AG04450 (cell line): ENCODE measurements around the gene ZNF143. TPM values are rescaled to one million over a fixed set of nuclear protein-coding genes. Genes with fewer than 3 reads are reported as not detected.

Experiments used
- CTCF ChIA-PET: fragments of 300-600, 350-600 bp; formaldehyde crosslinking; extraction: SDS; loops from one replicate; lab custom pipeline; 2022; ENCODE audit warnings: antibody characterized with exemption, inconsistent platforms; lab: Charles Lee
- POLR2A ChIA-PET: fragments of 350-600 bp; formaldehyde crosslinking; extraction: SDS; loops from one replicate; lab custom pipeline; 2021; ENCODE audit warnings: antibody characterized with exemption, inconsistent platforms; lab: Yijun Ruan, JAX
- DNase-seq: peaks from one replicate; pipeline ENCODE4 v3.0.0-alpha.2; 2011; ENCODE audit warnings: low read depth, low spot score
- H3K27ac ChIP-seq: one replicate; pipeline ENCODE4 v1.5.1; 2012; ENCODE audit warnings: low read depth, low read length, control low read depth
- H3K27me3 ChIP-seq: one replicate; pipeline ENCODE4 v1.6.0; 2012; ENCODE audit warnings: low read length; ENCODE audit not compliant: control insufficient read depth, insufficient read depth
- H3K4me3 ChIP-seq: 2 replicates; pipeline ENCODE4 v1.5.1; 2011; ENCODE audit warnings: mild to moderate bottlenecking, low read depth, low read length, control low read depth
- H3K9me3 ChIP-seq: 2 replicates; pipeline ENCODE4 v1.5.1; 2012; ENCODE audit warnings: low read length; ENCODE audit not compliant: control insufficient read depth, insufficient read depth
- CTCF ChIP-seq: IDR thresholded peaks from 2 replicates; pipeline ENCODE4 v1.5.1; 2011; ENCODE audit warnings: low read depth, low read length, control low read depth, inconsistent platforms
- polyA plus RNA-seq: library from polyadenylated mRNA; depleted of rRNA; stranded (reverse); fragments of >200 nt; gene quantifications from 2 replicates; pipeline ENCODE4 v1.2.3, GENCODE V29; 2011

ZNF143 gene
- polyA plus RNA-seq, 1 experiment, result 29.4 TPM

- POLR2A ChIA-PET, result interaction anchor here (0.7 kb wide), 1 partner anchor 68 kb away, joined by 3 read pairs; the partner anchor contains the start of gene ZNF143
- Histone ChIP-seq H3K9me3 (no peaks in the 10 kb centered on the region), H3K4me3 (no peak overlapping the region), H3K27ac (no peak overlapping the region), H3K27me3 (no peaks in the 10 kb centered on the region)
- DNase-seq, result no peak
- CTCF ChIA-PET, result interaction anchor here (1.0 kb wide), 1 partner anchor 22 kb away, joined by 3 read pairs; no protein-coding TSS in a partner anchor
- no peak for TF ChIP-seq CTCF
These were observed 67.9 kb downstream of the ZNF143 start for GRCh38 chr11:9528573-9529333.

- no peak for DNase-seq
- no peak for TF ChIP-seq CTCF
- H3K27ac ChIP-seq, result no peak overlapping the region
- H3K9me3 ChIP-seq, result no peaks in the 10 kb centered on the region
- no peaks in the 10 kb centered on the region for H3K27me3 ChIP-seq
- POLR2A ChIA-PET, result interaction anchor here (0.7 kb wide), 1 partner anchor 69 kb away, joined by 3 read pairs; the partner anchor contains the start of gene ZNF143
- H3K4me3 ChIP-seq, result no peak overlapping the region
- CTCF ChIA-PET, result no interaction called here
These were observed 68.5 kb downstream of the ZNF143 start for GRCh38 chr11:9529334-9529650.

- TF ChIP-seq CTCF, result no peak
- H3K4me3 ChIP-seq, result no peak overlapping the region
- H3K27me3 ChIP-seq, result no peaks in the 10 kb centered on the region
- H3K9me3 ChIP-seq, result no peaks in the 10 kb centered on the region
- CTCF ChIA-PET, result no interaction called here
- DNase-seq, result no peak
- H3K27ac ChIP-seq, result no peak overlapping the region
- POLR2A ChIA-PET, result no interaction called here
These were observed 69.3 kb downstream of the ZNF143 start for GRCh38 chr11:9530020-9530621.

GRCh38 chr11:9530901-9531625 lies 70.3 kb downstream of the ZNF143 start:
- Histone ChIP-seq H3K27me3 (no peaks in the 10 kb centered on the region), H3K4me3 (no peak overlapping the region), H3K27ac (no peak overlapping the region), H3K9me3 (no peaks in the 10 kb centered on the region)
- POLR2A ChIA-PET, result no interaction called here
- no peak for DNase-seq
- TF ChIP-seq CTCF, result no peak
- CTCF ChIA-PET, result no interaction called here

GRCh38 chr11:9533058-9533457 lies 72.2 kb downstream of the ZNF143 start:
- TF ChIP-seq CTCF, result no peak
- no peaks in the 10 kb centered on the region for H3K9me3 ChIP-seq
- ChIA-PET CTCF (interaction anchor here (0.6 to 2.9 kb wide), 4 partner anchors 25 to 80 kb away, joined by 3 to 14 read pairs (median 4); no protein-coding TSS in a partner anchor), POLR2A (interaction anchor here (1.2 kb wide), 1 partner anchor 72 kb away, joined by 3 read pairs; the partner anchor contains the start of gene ZNF143)
- no peak overlapping the region for H3K4me3 ChIP-seq
- no peaks in the 10 kb centered on the region for H3K27me3 ChIP-seq
- no peak overlapping the region for H3K27ac ChIP-seq
- DNase-seq, result no peak
